CD8-positive, alpha-beta memory T cell (primary cell): ENCODE measurements around the gene PRRT2. TPM values are rescaled to one million over a fixed set of nuclear protein-coding genes. Genes with fewer than 3 reads are reported as not detected.

Source experiments
- CTCF ChIA-PET: fragments of 350-600 bp; sonication (Branson Sonifier 250); formaldehyde crosslinking; loops from one replicate; lab custom pipeline; 2021; ENCODE audit warnings: antibody characterized with exemption; lab: Charles Lee
- POLR2A ChIA-PET: fragments of 350-600 bp; sonication (Branson Sonifier 250); formaldehyde crosslinking; loops from one replicate; lab custom pipeline; 2021; ENCODE audit warnings: antibody characterized with exemption; lab: Charles Lee
- DNase-seq, 5 donors: peaks; one replicate each; pipeline versions ENCODE4 v3.0.0 to v3.0.0-alpha.2; 2020 to 2022; ENCODE audit warnings: mixed read lengths in 1 of 5
- H3K27ac ChIP-seq: one replicate; pipeline ENCODE4 v1.7.0; 2013; ENCODE audit warnings: low read depth, mild to moderate bottlenecking, low read length, moderate library complexity
- H3K27me3 ChIP-seq: 2 replicates; pipeline ENCODE4 v1.7.0; 2013; ENCODE audit warnings: low read length, mild to moderate bottlenecking; ENCODE audit not compliant: insufficient read depth, poor library complexity, severe bottlenecking
- H3K36me3 ChIP-seq: 2 replicates; pipeline ENCODE4 v1.7.0; 2013; ENCODE audit warnings: mild to moderate bottlenecking, low read length, moderate library complexity; ENCODE audit not compliant: insufficient read depth
- H3K4me1 ChIP-seq: 2 replicates; pipeline ENCODE4 v1.7.0; 2013; ENCODE audit warnings: mild to moderate bottlenecking, low read length, moderate library complexity; ENCODE audit not compliant: insufficient read depth
- H3K4me3 ChIP-seq: 2 replicates; pipeline ENCODE4 v1.7.0; 2013; ENCODE audit warnings: mild to moderate bottlenecking, low read length
- H3K9me3 ChIP-seq: 2 replicates; pipeline ENCODE4 v1.7.0; 2013; ENCODE audit warnings: mild to moderate bottlenecking, low read length
- H3K27ac Mint-ChIP-seq, 8 donors: one replicate each; pipeline ENCODE4 v1.8.0; 2020 to 2021; ENCODE audit warnings: mixed read lengths in 8 of 8, mild to moderate bottlenecking in 6 of 8, inconsistent platforms in 3 of 8, moderate library complexity in 3 of 8
- H3K27me3 Mint-ChIP-seq, 2 donors: one replicate each; pipeline ENCODE4 v1.8.0; 2020 to 2021; ENCODE audit warnings: mixed read lengths in 2 of 2, mild to moderate bottlenecking in 1 of 2, moderate library complexity in 1 of 2
- H3K36me3 Mint-ChIP-seq, 3 donors: one replicate each; pipeline ENCODE4 v1.8.0; 2020 to 2021; ENCODE audit warnings: mixed read lengths in 3 of 3, inconsistent platforms in 1 of 3, mild to moderate bottlenecking in 1 of 3
- H3K4me1 Mint-ChIP-seq, 3 donors: one replicate each; pipeline ENCODE4 v1.8.0; 2020 to 2021; ENCODE audit warnings: mixed read lengths in 3 of 3, inconsistent platforms in 1 of 3, mild to moderate bottlenecking in 1 of 3
- H3K4me3 Mint-ChIP-seq, 7 donors: one replicate each; pipeline ENCODE4 v1.8.0; 2020 to 2021; ENCODE audit warnings: mixed read lengths in 7 of 7, mild to moderate bottlenecking in 6 of 7, moderate library complexity in 4 of 7, inconsistent platforms in 2 of 7
- H3K9me3 Mint-ChIP-seq, 5 donors: one replicate each; pipeline ENCODE4 v1.8.0; 2020 to 2022; ENCODE audit warnings: mixed read lengths in 5 of 5, mild to moderate bottlenecking in 3 of 5, moderate library complexity in 2 of 5, inconsistent platforms in 1 of 5
- polyA plus RNA-seq: library from polyadenylated mRNA; unstranded; fragments of 300-500 nt; fragmentation: Illumina TruSeq; gene quantifications from one replicate; pipeline ENCODE4 v1.2.3, GENCODE V29; 2021
- total RNA-seq, 2 experiments: library from RNA; stranded (reverse); gene quantifications; one replicate each; pipeline ENCODE4 v1.2.3, GENCODE V29; 2021

Gene PRRT2
- total and polyA plus RNA-seq, 3 experiments from 2014 or later: 0.18 to 1.3 (median 1.2) TPM

- Mint-ChIP-seq H3K27ac (peak overlapping the region; percentile 69 to 99 (median 98)), H3K36me3 (peaks cover 0 to 36% (median 6%) of the 10 kb centered on the region in 3 donors), H3K27me3 (peaks cover 0 to 4% of the 10 kb centered on the region in 2 donors), H3K4me1 (peaks cover 53 to 80% (median 62%) of the 10 kb centered on the region in 3 donors), H3K9me3 (no peaks in the 10 kb centered on the region), H3K4me3 (peak overlapping the region; percentile 89 to 99 (median 93))
- Histone ChIP-seq H3K4me1 (peaks cover 60% of the 10 kb centered on the region), H3K27me3 (no peaks in the 10 kb centered on the region), H3K36me3 (peaks cover 15% of the 10 kb centered on the region), H3K9me3 (no peaks in the 10 kb centered on the region), H3K4me3 (peak overlapping the region; percentile 94), H3K27ac (peak overlapping the region; percentile 89)
- DNase-seq: peak in 1 of 5 donors; percentile 77
- ChIA-PET CTCF (interaction anchor here (0.6 to 8.7 kb wide), 26 partner anchors 7 to 724 kb away, joined by 3 to 92 read pairs (median 4); partner anchors contain the start of genes CDIPT, KIF22, MAZ and TAOK2), POLR2A (interaction anchor here (0.6 to 2.7 kb wide), 19 partner anchors 8 to 999 kb away, joined by 3 to 59 read pairs (median 6); partner anchors contain the start of genes ALDOA, CDIPT, DCTPP1 and HIRIP3)
These were observed 3.2 kb downstream of the PRRT2 start for GRCh38 chr16:29815032-29815721.

GRCh38 chr16:29815793-29816693 lies 4.0 kb downstream of the PRRT2 start, which contains the start of gene PAGR1:
Gene PAGR1 (plus strand): TSS chr16:29816152. CDS start chr16:29816526, 374 bp downstream.
- Histone ChIP-seq H3K4me1 (peaks cover 54% of the 10 kb centered on the region), H3K27me3 (no peaks in the 10 kb centered on the region), H3K9me3 (no peaks in the 10 kb centered on the region), H3K27ac (peak within 1 kb of the TSS; percentile 89), H3K4me3 (peak within 1 kb of the TSS; percentile 94), H3K36me3 (peaks cover 15% of the 10 kb centered on the region)
- ChIA-PET POLR2A (interaction anchor here (0.5 to 2.7 kb wide), 24 partner anchors 8 to 998 kb away, joined by 3 to 59 read pairs (median 5); partner anchors contain the start of genes ALDOA, CDIPT, DCTPP1 and HIRIP3), CTCF (interaction anchor here (0.6 to 8.7 kb wide), 29 partner anchors 8 to 723 kb away, joined by 3 to 92 read pairs (median 4); partner anchors contain the start of genes CDIPT, KIF22, MAZ and TAOK2)
- peak within 1 kb of the TSS; percentile 93 to 99 (median 98) for H3K27ac Mint-ChIP-seq
- peak within 1 kb of the TSS; percentile 89 to 99 (median 93) for H3K4me3 Mint-ChIP-seq
- DNase-seq: peak; percentile 95 to 99 (median 99)
- no peaks in the 10 kb centered on the region for H3K9me3 Mint-ChIP-seq
- peaks cover 0 to 42% (median 6%) of the 10 kb centered on the region in 3 donors for H3K36me3 Mint-ChIP-seq
- peaks cover 53 to 79% (median 62%) of the 10 kb centered on the region in 3 donors for H3K4me1 Mint-ChIP-seq
- H3K27me3 Mint-ChIP-seq: peaks cover 0 to 4% of the 10 kb centered on the region in 2 donors

- peak overlapping the region; percentile 94 for H3K4me3 ChIP-seq
- peak overlapping the region; percentile 89 for H3K27ac ChIP-seq
- peaks cover 59% of the 10 kb centered on the region for H3K4me1 ChIP-seq
- DNase-seq: peak in 4 of 5 donors; percentile 33 to 69 (median 44)
- no peaks in the 10 kb centered on the region for H3K9me3 Mint-ChIP-seq
- ChIA-PET POLR2A (interaction anchor here (0.8 to 2.7 kb wide), 9 partner anchors 9 to 115 kb away, joined by 3 to 59 read pairs (median 5); partner anchors contain the start of genes KIF22 and MAZ), CTCF (interaction anchor here (0.7 to 8.7 kb wide), 14 partner anchors 9 to 157 kb away, joined by 3 to 92 read pairs (median 8); partner anchors contain the start of genes KIF22, MAZ and TAOK2)
- no peaks in the 10 kb centered on the region for H3K27me3 ChIP-seq
- peaks cover 0 to 2% of the 10 kb centered on the region in 2 donors for H3K27me3 Mint-ChIP-seq
- peak overlapping the region; percentile 88 to 99 (median 97) for H3K27ac Mint-ChIP-seq
- peak overlapping the region; percentile 89 to 99 (median 93) for H3K4me3 Mint-ChIP-seq
- peaks cover 15% of the 10 kb centered on the region for H3K36me3 ChIP-seq
- H3K9me3 ChIP-seq: no peaks in the 10 kb centered on the region
- H3K36me3 Mint-ChIP-seq: peaks cover 0 to 40% (median 6%) of the 10 kb centered on the region in 3 donors
- peaks cover 55 to 78% (median 64%) of the 10 kb centered on the region in 3 donors for H3K4me1 Mint-ChIP-seq
These were observed 4.9 kb downstream of the PRRT2 start for GRCh38 chr16:29816694-29817441.

GRCh38 chr16:29818082-29818481 lies 6.1 kb downstream of the PRRT2 start:
- Histone ChIP-seq H3K4me3 (no peak overlapping the region), H3K9me3 (no peaks in the 10 kb centered on the region), H3K27me3 (no peaks in the 10 kb centered on the region), H3K36me3 (peaks cover 15% of the 10 kb centered on the region), H3K4me1 (peaks cover 65% of the 10 kb centered on the region), H3K27ac (no peak overlapping the region)
- peaks cover 0 to 2% of the 10 kb centered on the region in 2 donors for H3K27me3 Mint-ChIP-seq
- peaks cover 59 to 80% (median 71%) of the 10 kb centered on the region in 3 donors for H3K4me1 Mint-ChIP-seq
- H3K4me3 Mint-ChIP-seq: peak overlapping the region; percentile 58 to 99 (median 82)
- H3K9me3 Mint-ChIP-seq: no peaks in the 10 kb centered on the region
- peaks cover 0 to 42% (median 6%) of the 10 kb centered on the region in 3 donors for H3K36me3 Mint-ChIP-seq
- H3K27ac Mint-ChIP-seq: peak overlapping the region; percentile 17 to 94 (median 84)
- ChIA-PET POLR2A (interaction anchor here (0.5 kb wide), 1 partner anchor 123 kb away, joined by 4 read pairs; no protein-coding TSS in a partner anchor), CTCF (interaction anchor here (1.0 to 8.7 kb wide), 8 partner anchors 10 to 139 kb away, joined by 3 to 92 read pairs (median 13); partner anchors contain the start of genes KIF22, MAZ and QPRT)
- no peak for DNase-seq

GRCh38 chr16:29819506-29819905 lies 7.5 kb downstream of the PRRT2 start:
- Histone ChIP-seq H3K27me3 (no peaks in the 10 kb centered on the region), H3K9me3 (no peaks in the 10 kb centered on the region), H3K4me1 (peaks cover 79% of the 10 kb centered on the region), H3K36me3 (peaks cover 15% of the 10 kb centered on the region), H3K27ac (no peak overlapping the region), H3K4me3 (peak overlapping the region; percentile 79)
- CTCF ChIA-PET: interaction anchor here (1.1 to 8.7 kb wide), 6 partner anchors 9 to 128 kb away, joined by 4 to 92 read pairs (median 44); partner anchors contain the start of gene MAZ
- Mint-ChIP-seq H3K27ac (peak overlapping the region; percentile 72 to 98 (median 94)), H3K4me1 (peaks cover 59 to 79% (median 71%) of the 10 kb centered on the region in 3 donors), H3K9me3 (no peaks in the 10 kb centered on the region), H3K4me3 (peak overlapping the region; percentile 93 to 99 (median 96)), H3K27me3 (peaks cover 0 to 2% of the 10 kb centered on the region in 2 donors), H3K36me3 (peaks cover 0 to 42% (median 6%) of the 10 kb centered on the region in 3 donors)
- DNase-seq: no peak
- POLR2A ChIA-PET: interaction anchor here (1.4 to 3.1 kb wide), 5 partner anchors 9 to 119 kb away, joined by 4 to 17 read pairs (median 7); partner anchors contain the start of genes KIF22 and MAZ

- peaks cover 0 to 2% of the 10 kb centered on the region in 2 donors for H3K27me3 Mint-ChIP-seq
- H3K4me1 Mint-ChIP-seq: peaks cover 58 to 79% (median 70%) of the 10 kb centered on the region in 3 donors
- Histone ChIP-seq H3K9me3 (no peaks in the 10 kb centered on the region), H3K27ac (peak within 1 kb of the TSS; percentile 60), H3K27me3 (no peaks in the 10 kb centered on the region), H3K4me3 (peak within 1 kb of the TSS; percentile 79), H3K4me1 (peaks cover 79% of the 10 kb centered on the region), H3K36me3 (peaks cover 15% of the 10 kb centered on the region)
- ChIA-PET CTCF (interaction anchor here (0.7 to 8.7 kb wide), 7 partner anchors 8 to 144 kb away, joined by 3 to 92 read pairs (median 6); partner anchors contain the start of gene MAZ), POLR2A (interaction anchor here (0.7 to 3.1 kb wide), 7 partner anchors 10 to 120 kb away, joined by 3 to 17 read pairs (median 6); partner anchors contain the start of genes KIF22 and MAZ)
- no peaks in the 10 kb centered on the region for H3K9me3 Mint-ChIP-seq
- peak within 1 kb of the TSS; percentile 93 to 99 (median 96) for H3K4me3 Mint-ChIP-seq
- peak in 2 of 5 donors; percentile 37 to 50 for DNase-seq
- peaks cover 0 to 42% (median 6%) of the 10 kb centered on the region in 3 donors for H3K36me3 Mint-ChIP-seq
- H3K27ac Mint-ChIP-seq: peak within 1 kb of the TSS; percentile 72 to 98 (median 94)
These were observed 8.3 kb downstream of the PRRT2 start, which contains the start of gene MVP for GRCh38 chr16:29820271-29820701. Gene MVP (plus strand): TSS chr16:29820462. CDS start chr16:29830550, 10,088 bp downstream.
